Nephron (organoid): ENCODE data around the gene NDUFA11.

Experiments used
- H3K27ac Mint-ChIP-seq, 3 experiments: 2 replicates each; pipeline ENCODE4 v1.8.0; 2020; ENCODE audit warnings: mixed read lengths in 3 of 3, mild to moderate bottlenecking in 2 of 3, moderate library complexity in 1 of 3
- H3K27me3 Mint-ChIP-seq: 2 replicates; pipeline ENCODE4 v1.8.0; 2021; ENCODE audit warnings: low read depth, mild to moderate bottlenecking, moderate library complexity, mixed read lengths
- H3K36me3 Mint-ChIP-seq: 2 replicates; pipeline ENCODE4 v1.8.0; 2020; ENCODE audit warnings: low read depth, mixed read lengths
- H3K4me1 Mint-ChIP-seq: 2 replicates; pipeline ENCODE4 v1.8.0; 2020; ENCODE audit warnings: mixed read lengths
- H3K4me3 Mint-ChIP-seq, 3 experiments: 2 replicates each; pipeline ENCODE4 v1.8.0; 2020; ENCODE audit warnings: mild to moderate bottlenecking in 3 of 3, mixed read lengths in 3 of 3, moderate library complexity in 2 of 3
- H3K9me3 Mint-ChIP-seq: 2 replicates; pipeline ENCODE4 v1.8.0; 2020; ENCODE audit warnings: mixed read lengths
- TF ChIP-seq, protein P1 (sequence below), 3 experiments: fragments of 200-600 bp; sonication (generic); IDR thresholded peaks; one replicate each; pipeline ENCODE4 v1.5.0; 2021; ENCODE audit warnings: antibody characterized with exemption in 3 of 3; ENCODE audit not compliant: unreplicated experiment in 3 of 3

The NDUFA11 gene

DNA sequence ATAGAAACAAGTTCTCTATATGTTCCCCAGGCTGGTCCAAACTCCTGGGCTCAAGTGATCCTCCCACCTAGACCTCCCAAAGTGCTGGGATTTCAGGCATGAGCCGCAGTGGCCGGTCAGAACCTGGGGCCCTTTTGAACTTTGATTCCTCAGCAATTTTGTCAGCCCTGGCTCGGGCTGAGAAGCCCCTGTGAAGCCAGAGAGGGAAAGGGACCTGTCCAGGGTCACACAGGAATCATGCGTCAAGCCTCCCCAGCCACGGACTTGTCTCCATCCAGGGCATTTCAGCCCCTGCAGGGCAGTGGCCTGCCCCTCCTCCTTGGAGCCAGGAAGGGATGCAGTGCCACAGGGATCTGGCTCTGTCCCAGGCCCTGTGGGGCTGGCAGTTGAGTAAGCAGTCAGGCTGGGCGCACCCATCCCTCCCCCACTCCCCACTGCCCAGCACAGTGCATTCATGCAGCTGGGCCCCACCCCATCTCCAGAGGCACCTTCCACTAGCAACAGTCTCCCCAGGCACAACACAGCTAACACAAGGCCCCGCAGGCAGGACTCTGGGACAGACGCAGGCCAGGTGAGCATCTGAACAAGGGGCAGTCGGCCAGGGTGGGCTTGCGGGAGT lies 10.3 kb upstream of the NDUFA11 start, which contains the start of gene CAPS:
TSS of gene CAPS (plus strand) at position 516 of the 619 bp plus-strand sequence. CDS start 153 bp downstream, outside the sequence.
- TF ChIP-seq, protein P1, sequence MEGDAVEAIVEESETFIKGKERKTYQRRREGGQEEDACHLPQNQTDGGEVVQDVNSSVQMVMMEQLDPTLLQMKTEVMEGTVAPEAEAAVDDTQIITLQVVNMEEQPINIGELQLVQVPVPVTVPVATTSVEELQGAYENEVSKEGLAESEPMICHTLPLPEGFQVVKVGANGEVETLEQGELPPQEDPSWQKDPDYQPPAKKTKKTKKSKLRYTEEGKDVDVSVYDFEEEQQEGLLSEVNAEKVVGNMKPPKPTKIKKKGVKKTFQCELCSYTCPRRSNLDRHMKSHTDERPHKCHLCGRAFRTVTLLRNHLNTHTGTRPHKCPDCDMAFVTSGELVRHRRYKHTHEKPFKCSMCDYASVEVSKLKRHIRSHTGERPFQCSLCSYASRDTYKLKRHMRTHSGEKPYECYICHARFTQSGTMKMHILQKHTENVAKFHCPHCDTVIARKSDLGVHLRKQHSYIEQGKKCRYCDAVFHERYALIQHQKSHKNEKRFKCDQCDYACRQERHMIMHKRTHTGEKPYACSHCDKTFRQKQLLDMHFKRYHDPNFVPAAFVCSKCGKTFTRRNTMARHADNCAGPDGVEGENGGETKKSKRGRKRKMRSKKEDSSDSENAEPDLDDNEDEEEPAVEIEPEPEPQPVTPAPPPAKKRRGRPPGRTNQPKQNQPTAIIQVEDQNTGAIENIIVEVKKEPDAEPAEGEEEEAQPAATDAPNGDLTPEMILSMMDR (IDR thresholded peaks at IDR 0.05; ENCODE audit: unreplicated experiment in 3 of 3) = no peak
- Mint-ChIP-seq H3K4me3 (no peak within 1 kb of the TSS), H3K27me3 (no peaks in the 10 kb centered on the region), H3K4me1 (no peaks in the 10 kb centered on the region), H3K27ac (peak within 1 kb of the TSS in 2 of 3 experiments; percentile 26 to 83), H3K36me3 (peaks cover 16% of the 10 kb centered on the region), H3K9me3 (no peaks in the 10 kb centered on the region)

DNA sequence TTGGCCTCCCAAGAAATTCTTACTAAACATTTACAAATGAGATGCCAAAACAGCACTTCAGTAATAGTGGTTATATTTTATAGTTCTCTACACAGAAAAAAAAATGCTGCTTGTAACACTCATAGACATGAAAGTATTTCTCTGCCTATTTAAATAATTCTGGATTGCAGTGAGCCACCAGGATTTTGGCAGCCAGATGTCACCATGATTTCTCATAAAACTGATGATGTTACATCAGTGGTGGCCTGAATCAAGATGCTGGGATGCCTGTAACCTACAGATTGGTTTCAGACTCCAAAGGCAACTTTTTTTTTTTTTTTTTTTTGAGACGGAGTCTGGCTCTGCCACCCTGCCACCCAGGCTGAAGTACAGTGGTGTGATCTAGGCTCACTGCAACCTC lies 7.8 kb upstream of the NDUFA11 start:
- H3K9me3 Mint-ChIP-seq = no peaks in the 10 kb centered on the region
- H3K27me3 Mint-ChIP-seq = no peaks in the 10 kb centered on the region
- H3K27ac Mint-ChIP-seq = no peak overlapping the region
- H3K4me3 Mint-ChIP-seq = no peak overlapping the region
- TF ChIP-seq, protein P1 (IDR thresholded peaks at IDR 0.05; ENCODE audit: unreplicated experiment in 3 of 3) = no peak
- no peaks in the 10 kb centered on the region for H3K4me1 Mint-ChIP-seq
- H3K36me3 Mint-ChIP-seq = peaks cover 7% of the 10 kb centered on the region

DNA sequence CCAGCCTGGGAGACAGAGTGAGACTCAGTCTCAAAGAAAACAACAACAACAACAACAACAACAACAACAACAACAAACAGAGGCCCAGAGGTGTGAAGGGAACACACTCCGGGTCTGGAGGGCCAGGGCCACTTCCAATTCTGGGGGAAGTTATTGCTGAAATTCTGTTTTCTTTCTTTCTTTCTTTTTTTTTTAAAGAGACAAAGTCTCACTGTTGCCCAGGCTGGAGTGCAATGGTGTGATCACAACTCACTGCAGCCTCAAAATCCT lies 7.0 kb upstream of the NDUFA11 start:
- Mint-ChIP-seq H3K27ac (no peak overlapping the region), H3K27me3 (no peaks in the 10 kb centered on the region), H3K9me3 (no peaks in the 10 kb centered on the region), H3K4me1 (no peaks in the 10 kb centered on the region), H3K4me3 (no peak overlapping the region), H3K36me3 (peaks cover 8% of the 10 kb centered on the region)
- TF ChIP-seq, protein P1 (IDR thresholded peaks at IDR 0.05; ENCODE audit: unreplicated experiment in 3 of 3) = no peak

DNA sequence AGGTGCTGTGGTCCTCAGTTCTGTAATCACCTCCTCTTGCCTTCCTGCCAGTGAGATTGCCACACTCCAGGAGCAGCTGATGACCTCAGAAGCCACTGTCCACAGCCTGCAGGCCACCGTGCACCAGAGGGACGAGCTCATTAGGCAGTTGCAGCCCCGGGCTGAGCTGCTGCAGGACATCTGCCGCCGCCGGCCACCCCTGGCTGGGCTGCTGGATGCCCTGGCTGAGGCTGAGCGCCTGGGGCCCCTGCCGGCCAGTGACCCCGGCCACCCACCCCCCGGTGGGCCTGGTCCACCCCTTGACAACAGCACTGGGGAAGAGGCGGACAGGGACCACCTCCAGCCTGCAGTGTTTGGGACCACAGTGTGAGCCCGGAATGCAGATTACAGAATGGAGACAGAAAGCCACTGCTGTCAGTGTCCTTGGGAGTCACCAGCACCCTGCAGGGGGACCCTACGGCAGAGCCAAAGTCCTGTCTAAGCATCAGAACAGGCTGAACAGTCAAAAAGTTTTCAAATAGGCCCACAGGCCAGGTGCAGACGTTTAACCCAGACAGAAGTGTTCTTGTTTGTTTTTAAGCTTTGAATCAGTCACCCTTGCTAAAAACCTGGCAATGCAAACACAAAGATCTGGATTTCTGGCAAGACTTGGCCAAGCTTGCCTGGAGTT lies 5.3 kb upstream of the NDUFA11 start:
- H3K4me1 Mint-ChIP-seq = no peaks in the 10 kb centered on the region
- no peaks in the 10 kb centered on the region for H3K9me3 Mint-ChIP-seq

DNA sequence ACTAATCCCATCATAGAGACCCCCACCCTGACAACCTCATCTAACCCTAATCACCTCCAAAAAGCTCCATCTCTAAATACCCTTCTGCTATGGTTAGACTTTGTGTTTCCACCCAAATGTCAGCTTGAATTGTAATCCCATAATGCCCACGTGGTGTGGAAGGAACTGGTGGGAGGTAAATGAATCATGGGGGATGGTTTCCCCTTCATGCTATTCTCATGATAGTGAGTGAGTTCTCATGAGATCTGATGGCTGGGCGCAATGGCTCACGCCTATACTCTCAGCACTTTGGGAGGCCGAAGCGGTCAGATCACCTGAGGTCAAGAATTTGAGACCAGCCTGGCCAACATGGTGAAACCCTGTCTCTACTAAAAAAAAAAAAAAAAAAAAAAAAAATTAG lies 3.7 kb upstream of the NDUFA11 start:
- Mint-ChIP-seq H3K4me3 (peak overlapping the region; percentile 19 to 67 (median 47)), H3K27me3 (no peaks in the 10 kb centered on the region), H3K36me3 (peaks cover 4% of the 10 kb centered on the region), H3K9me3 (no peaks in the 10 kb centered on the region), H3K4me1 (peaks cover 6% of the 10 kb centered on the region), H3K27ac (no peak overlapping the region)
- TF ChIP-seq, protein P1 (IDR thresholded peaks at IDR 0.05; ENCODE audit: unreplicated experiment in 3 of 3) = no peak

More for the DNA sequence above, 5.3 kb upstream of the NDUFA11 start:
- Mint-ChIP-seq H3K27me3 (no peaks in the 10 kb centered on the region), H3K36me3 (peaks cover 8% of the 10 kb centered on the region), H3K27ac (no peak overlapping the region), H3K4me3 (no peak overlapping the region)
- TF ChIP-seq, protein P1 (IDR thresholded peaks at IDR 0.05; ENCODE audit: unreplicated experiment in 3 of 3) = no peak
